GM18861 (cell line): Measurements from ENCODE around the gene PARD6A.

Experiments used
- ATAC-seq: cut with Tn5 transposase; IDR thresholded peaks from one replicate; pipeline ENCODE4 v1.9.1; 2021; ENCODE audit not compliant: unreplicated experiment

The PARD6A gene

GRCh38 chr16:67653128-67653788, 7.5 kb upstream of the PARD6A start:
- ATAC-seq: no peak

GRCh38 chr16:67653789-67654402, 6.9 kb upstream of the PARD6A start:
- ATAC-seq: no peak

- no peak for ATAC-seq
Measured at GRCh38 chr16:67654403-67654911, 6.3 kb upstream of the PARD6A start.

- no peak for ATAC-seq
Measured at GRCh38 chr16:67655363-67655762, 5.4 kb upstream of the PARD6A start.

GRCh38 chr16:67656344-67657016, 4.3 kb upstream of the PARD6A start:
- no peak for ATAC-seq

- ATAC-seq: no peak
Measured at GRCh38 chr16:67657017-67657608, 3.6 kb upstream of the PARD6A start.

GRCh38 chr16:67657751-67658518, 2.8 kb upstream of the PARD6A start:
- ATAC-seq: no peak

GRCh38 chr16:67658849-67659674, 1.7 kb upstream of the PARD6A start:
- ATAC-seq: no peak

GRCh38 chr16:67659675-67660563, 841 bp upstream of the PARD6A start, which contains the start of gene ACD:
TSS of gene ACD (minus strand) at chr16:67660260. CDS start at chr16:67660220, 40 bp downstream.
- peak; percentile 43 for ATAC-seq

- ATAC-seq: no peak
Measured at GRCh38 chr16:67661101-67661761, 471 bp downstream of the PARD6A start.

GRCh38 chr16:67661886-67662652, 1.3 kb downstream of the PARD6A start:
- ATAC-seq: no peak

GRCh38 chr16:67662653-67663010, 1.9 kb downstream of the PARD6A start:
- ATAC-seq: no peak

- no peak for ATAC-seq
Measured at GRCh38 chr16:67663151-67663876, 2.6 kb downstream of the PARD6A start.

GRCh38 chr16:67663877-67664222, 3.1 kb downstream of the PARD6A start:
- no peak for ATAC-seq

GRCh38 chr16:67664258-67664657, 3.5 kb downstream of the PARD6A start:
- no peak for ATAC-seq

- no peak for ATAC-seq
Measured at GRCh38 chr16:67664871-67665270, 4.1 kb downstream of the PARD6A start.

- no peak for ATAC-seq
Measured at GRCh38 chr16:67665598-67665997, 4.8 kb downstream of the PARD6A start.
